ENCODE data around the gene EPB41L3.

DNA sequence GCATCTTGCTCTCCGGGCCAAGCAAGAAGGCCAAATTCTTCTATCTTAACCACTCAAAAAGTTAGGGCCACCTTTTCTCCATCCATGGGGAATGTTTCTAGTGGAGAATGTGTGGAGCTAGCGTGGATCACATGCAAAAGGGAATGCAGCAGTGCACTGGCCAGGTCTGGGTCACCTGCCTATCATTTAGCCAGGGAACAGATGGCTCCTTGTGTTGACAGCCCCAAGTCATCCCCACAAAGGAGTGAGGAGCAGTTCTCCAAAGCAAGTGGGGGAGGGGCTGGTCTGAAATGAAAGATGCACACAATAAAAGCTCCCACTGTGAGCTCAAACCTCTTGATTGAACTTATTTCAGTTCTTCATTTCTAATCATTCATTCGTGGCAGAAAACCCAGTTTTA lies 19.1 kb downstream of the EPB41L3 start:
- no peak for TF ChIP-seq EZH2 (IDR thresholded peaks at IDR 0.05; ENCODE audit: low read depth, unreplicated experiment)
- TF ChIP-seq JUNB (IDR thresholded peaks at IDR 0.05; ENCODE audit: unreplicated experiment) = no peak
- no peak for TF ChIP-seq REST (IDR thresholded peaks at IDR 0.05; ENCODE audit: unreplicated experiment)
- TF ChIP-seq ZNF331 (CRISPR knock-in tag; IDR thresholded peaks at IDR 0.05; ENCODE audit: low read depth) = no peak
- no peak for TF ChIP-seq CTCF (conservative IDR thresholded peaks at IDR 0.05; ENCODE audit: low read depth in 2 of 2)
- TF ChIP-seq POLR2AphosphoS5 (IDR thresholded peaks at IDR 0.05; ENCODE audit: low read depth) = no peak
- no peak for TF ChIP-seq CREB1 (CRISPR knock-in tag; IDR thresholded peaks at IDR 0.05; ENCODE audit: low read depth)
- TF ChIP-seq EZH2phosphoT487 (IDR thresholded peaks at IDR 0.05; ENCODE audit: unreplicated experiment) = no peak
- TF ChIP-seq STAT1 (IDR thresholded peaks at IDR 0.05; ENCODE audit: unreplicated experiment) = no peak
- no peak for TF ChIP-seq ETS1 (IDR thresholded peaks at IDR 0.05)
- no peak for TF ChIP-seq ZNF114 (CRISPR knock-in tag; IDR thresholded peaks at IDR 0.05)
